ENCODE results near the gene TFAP2A.
A peak's percentile ranks its signal among the peaks of the same experiment; 100 is the strongest.

TFAP2A gene

GRCh38 chr6:10398446-10399218, 16.2 kb downstream of the TFAP2A start:
- DNase-seq: no peak

GRCh38 chr6:10397756-10398445, 17.0 kb downstream of the TFAP2A start:
- DNase-seq: no peak

GRCh38 chr6:10396785-10397184, 18.1 kb downstream of the TFAP2A start:
- DNase-seq: no peak

GRCh38 chr6:10395704-10396546, 18.9 kb downstream of the TFAP2A start:
- no peak for DNase-seq

- peak; percentile 43 for DNase-seq
Measured at GRCh38 chr6:10395171-10395703, 19.6 kb downstream of the TFAP2A start.

- DNase-seq: peak; percentile 80
Measured at GRCh38 chr6:10393544-10394225, 21.2 kb downstream of the TFAP2A start.

GRCh38 chr6:10391799-10392198, 23.1 kb downstream of the TFAP2A start:
- DNase-seq: no peak

- no peak for DNase-seq
Measured at GRCh38 chr6:10391299-10391630, 23.6 kb downstream of the TFAP2A start.

GRCh38 chr6:10390495-10391298, 24.2 kb downstream of the TFAP2A start:
- no peak for DNase-seq

- DNase-seq: no peak
Measured at GRCh38 chr6:10389739-10390494, 25.0 kb downstream of the TFAP2A start.

- no peak for DNase-seq
Measured at GRCh38 chr6:10386756-10387654, 27.9 kb downstream of the TFAP2A start.

- no peak for DNase-seq
Measured at GRCh38 chr6:10386220-10386619, 28.7 kb downstream of the TFAP2A start.

GRCh38 chr6:10385524-10386132, 29.2 kb downstream of the TFAP2A start:
- DNase-seq: no peak

GRCh38 chr6:10384610-10385523, 30.0 kb downstream of the TFAP2A start:
- DNase-seq: no peak

GRCh38 chr6:10384091-10384609, 30.7 kb downstream of the TFAP2A start:
- no peak for DNase-seq

- DNase-seq: no peak
Measured at GRCh38 chr6:10383331-10384090, 31.4 kb downstream of the TFAP2A start.

- DNase-seq: no peak
Measured at GRCh38 chr6:10382728-10383330, 32.0 kb downstream of the TFAP2A start.

Measured in NCI-H2081 treated with DMSO at 0.1 percent for 48 hours (cell line).